Stimulated activated CD4-positive, alpha-beta T cell treated with anti-CD3 and anti-CD28 coated beads, Interleukin-4, amount 100 ng/mL, for 4 hours (primary cell): ENCODE measurements around the gene HOXB3.
A peak's percentile ranks its signal among the peaks of the same experiment; 100 is the strongest.

Experiments
- DNase-seq, 2 experiments: peaks; one replicate each; pipeline ENCODE4 v3.0.0-alpha.2; 2020

The HOXB3 gene

DNA sequence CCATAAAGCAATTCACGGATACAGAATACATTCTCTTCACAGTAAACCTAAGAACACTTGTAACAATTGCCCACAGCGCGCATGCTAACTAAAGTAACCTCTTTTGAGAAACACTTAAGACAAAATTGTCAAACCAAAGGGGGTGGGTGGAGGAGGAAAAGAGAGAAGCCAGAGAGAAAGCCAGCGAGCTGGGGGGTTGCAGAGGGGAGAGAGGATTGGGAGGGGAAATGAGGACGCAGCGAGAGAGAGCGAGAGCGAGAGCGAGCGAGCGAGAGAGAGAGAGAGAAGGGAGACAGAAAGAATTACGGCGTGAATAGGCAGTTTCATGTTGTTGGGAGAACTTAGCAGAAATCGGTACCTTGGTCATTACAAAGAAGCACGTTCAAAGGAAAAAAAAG lies 22.4 kb upstream of the HOXB3 start:
- no peak for DNase-seq

DNA sequence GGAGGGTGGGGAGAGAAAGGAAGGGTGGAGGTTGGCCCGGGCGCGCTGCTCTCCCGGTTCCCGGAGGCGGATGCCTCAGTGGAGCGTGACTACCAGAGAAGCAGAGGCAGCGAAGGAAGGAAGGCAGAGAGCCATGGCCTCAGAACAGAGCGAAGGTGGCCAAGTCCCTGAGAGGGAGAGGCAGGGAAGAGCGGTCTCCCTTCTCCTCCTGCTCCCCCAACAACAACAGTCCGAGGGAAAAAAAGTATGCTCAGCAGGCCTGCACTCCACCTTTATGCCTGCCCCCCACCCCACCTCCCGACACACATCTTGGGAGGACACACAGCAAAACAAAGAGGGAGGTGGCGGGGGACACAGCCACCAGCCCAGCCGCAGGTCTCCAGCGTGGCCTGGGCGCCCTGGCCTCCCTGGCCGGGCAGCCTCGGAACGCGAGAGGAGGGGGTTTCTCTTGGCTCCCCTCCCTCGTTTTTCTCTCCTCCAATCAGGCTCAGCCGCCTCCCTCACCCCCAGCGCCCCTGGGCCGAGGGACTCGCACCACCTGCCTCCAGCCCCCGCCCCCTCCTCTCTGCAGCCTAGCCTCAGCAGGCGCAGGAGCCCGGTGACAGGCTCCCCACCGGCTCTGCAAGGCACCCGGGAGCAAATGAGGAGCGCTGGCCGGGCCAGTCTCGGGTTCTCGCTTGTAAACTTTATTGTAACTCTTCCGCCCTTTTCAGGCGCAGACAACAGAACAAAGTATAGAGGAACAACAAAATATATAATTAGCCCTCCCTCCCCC lies 21.8 kb upstream of the HOXB3 start:
- DNase-seq, result no peak

DNA sequence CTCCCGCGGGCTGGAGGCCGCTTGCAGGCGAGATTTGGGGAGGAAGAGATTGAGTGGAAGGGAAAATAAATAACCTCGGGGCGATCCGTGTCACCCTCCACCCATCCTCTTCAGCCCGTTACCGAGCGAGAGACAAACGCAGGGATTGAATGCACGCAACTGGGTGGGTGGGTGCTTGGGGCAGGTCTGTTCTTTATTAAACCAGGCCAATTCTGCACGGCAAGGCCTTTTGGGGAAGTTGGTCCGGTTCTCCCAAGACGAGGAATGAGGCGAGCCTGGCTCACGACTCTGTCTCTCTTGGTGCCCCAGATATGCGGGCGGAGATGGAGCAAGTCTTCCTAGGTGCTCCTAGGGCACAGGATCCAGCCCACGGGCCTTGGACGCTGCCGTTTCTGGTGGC lies 21.2 kb upstream of the HOXB3 start:
- DNase-seq, result no peak

DNA sequence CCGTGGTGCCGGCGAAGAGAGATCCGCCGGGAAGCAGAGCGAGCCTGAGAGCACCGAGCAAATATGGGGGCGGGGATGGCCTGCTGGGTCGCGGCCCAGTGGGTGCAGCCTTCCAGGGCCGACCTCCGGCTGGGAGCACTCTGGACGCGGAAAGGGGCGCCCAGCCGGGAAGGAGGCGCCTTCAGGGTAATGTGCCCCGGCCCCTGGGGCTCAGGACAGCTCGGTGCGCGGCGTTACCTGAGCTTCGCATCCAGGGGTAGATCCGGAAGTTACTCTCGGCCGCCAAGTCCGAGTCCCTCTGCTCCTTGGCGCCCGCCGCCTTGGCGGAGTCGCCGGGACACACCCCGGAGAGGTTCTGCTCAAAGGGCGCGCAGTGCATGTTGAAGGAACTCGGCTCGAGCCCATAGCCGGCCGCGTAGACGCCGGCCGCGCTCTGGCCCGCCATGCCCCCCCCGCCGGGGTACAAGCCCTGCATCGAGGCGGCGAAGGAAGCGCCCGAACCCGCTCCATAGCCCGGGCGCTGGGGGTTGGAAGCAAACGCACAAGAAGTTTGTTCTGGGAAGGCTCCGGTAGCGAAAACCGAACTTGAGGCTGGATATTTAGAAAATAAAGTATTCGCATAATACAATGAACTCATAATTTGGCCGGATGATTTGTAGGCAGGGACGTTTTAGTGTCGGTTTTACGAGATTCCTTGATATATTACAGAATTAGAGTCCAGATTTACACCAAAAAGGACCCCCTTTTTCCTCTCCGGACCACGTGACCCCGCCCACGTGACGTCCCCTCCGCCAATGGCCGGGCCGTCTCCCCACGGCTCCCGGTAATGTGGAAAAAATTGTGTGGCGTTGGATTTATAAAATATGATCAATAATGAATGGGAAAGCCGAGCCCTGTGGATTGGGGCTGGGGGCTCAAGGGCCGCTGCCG lies 20.5 kb upstream of the HOXB3 start, which contains the start of gene HOXB7:
TSS of gene HOXB7 (minus strand) at position 736 of the 930 bp plus-strand sequence. CDS start at position 637, 99 bp downstream.
- peak; percentile 38 to 62 for DNase-seq

DNA sequence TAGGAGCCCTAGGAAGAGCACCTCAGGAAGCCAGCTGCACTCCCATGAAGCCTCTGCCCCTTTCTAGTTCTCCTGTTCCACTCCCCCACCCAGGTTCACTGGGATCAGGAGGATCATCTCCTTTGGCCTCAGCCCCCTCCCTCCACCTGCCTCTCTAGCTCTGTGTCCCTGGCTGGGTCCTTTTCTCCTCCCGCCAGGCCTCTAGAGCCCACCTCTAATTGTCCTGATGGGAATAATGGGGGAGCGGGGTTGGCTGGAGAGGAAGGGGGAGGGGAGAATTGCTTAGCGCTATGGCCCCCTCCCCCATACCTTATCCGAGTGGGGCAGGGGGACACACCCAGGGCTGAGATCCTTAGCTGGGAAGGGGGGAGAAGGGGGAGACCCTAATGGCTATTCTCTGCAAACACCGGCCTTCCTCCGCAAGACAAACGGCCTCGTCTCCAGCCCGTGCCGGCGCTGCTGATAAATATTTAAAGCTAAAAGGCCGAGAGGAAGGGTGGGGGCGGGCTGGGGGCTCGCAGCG lies 19.8 kb upstream of the HOXB3 start:
- no peak for DNase-seq

DNA sequence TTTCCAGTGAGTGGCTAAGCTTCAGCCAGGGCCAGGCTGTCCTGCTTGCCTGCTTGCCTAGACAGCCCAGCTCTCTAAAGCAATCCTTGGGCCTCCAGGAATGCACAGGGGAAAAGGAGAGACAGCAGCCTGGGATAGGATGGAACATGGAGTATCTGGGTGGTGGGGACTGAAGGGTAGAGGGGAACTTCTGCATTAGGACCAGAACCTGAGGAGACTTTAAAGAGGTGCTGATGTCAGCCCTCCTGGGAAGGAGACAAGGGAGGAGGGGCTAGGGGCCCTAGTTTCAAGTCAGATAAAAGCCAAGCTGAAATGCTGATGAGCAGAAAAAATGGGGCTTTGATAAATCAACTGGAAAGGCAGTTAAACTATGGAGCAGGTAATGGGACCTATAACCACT lies 19.0 kb upstream of the HOXB3 start:
- no peak for DNase-seq

DNA sequence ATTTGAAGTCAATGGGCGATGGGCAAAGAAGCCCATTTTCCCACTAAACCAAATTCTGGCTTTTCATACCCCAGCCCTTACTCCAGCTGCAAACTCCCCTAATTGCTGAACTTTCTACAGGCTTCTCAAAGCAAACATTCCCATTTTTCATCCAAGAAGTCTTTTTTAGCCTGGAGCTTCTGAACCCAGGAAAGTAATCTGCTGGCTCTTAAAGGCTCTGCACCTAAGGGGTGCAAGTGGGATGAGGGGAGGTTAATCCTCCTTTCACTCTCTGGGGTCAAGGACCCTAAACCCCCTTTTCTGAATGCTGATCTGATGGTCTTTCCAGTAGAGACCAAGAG lies 18.4 kb upstream of the HOXB3 start:
- no peak for DNase-seq

DNA sequence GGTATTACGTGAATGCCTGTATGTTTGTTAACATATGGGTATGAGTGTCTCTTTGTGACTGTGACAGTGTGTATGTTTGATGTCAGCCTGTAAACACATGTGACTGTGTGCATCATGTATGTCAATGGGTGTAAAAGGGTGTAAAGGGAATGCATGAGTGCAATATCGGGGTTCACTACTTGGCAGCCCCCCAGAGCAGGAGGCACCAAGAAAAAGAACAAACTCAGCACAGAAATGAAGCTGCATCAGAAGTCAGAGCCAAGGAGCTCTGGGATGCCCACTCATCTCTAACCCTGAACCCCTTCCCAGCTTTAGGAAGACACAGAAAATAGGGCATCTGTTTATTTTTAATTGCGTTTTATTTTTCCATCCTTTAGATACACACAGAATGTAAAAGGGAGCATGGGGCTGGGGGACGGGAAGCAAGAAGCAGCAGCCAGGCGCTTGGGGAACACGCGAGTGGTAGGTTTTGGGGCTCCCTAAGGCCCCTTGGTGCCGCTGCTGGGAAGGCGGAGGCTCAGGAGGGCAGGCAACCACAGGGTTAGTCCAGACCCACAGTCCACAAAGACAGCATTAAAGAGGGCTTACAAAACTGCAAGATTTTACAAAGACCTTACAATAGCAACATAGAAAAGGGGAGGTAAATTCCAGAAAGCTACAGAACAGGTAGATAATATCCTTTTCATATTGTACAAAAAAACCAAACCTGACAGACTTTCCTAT lies 17.0 kb upstream of the HOXB3 start:
- DNase-seq, result no peak

DNA sequence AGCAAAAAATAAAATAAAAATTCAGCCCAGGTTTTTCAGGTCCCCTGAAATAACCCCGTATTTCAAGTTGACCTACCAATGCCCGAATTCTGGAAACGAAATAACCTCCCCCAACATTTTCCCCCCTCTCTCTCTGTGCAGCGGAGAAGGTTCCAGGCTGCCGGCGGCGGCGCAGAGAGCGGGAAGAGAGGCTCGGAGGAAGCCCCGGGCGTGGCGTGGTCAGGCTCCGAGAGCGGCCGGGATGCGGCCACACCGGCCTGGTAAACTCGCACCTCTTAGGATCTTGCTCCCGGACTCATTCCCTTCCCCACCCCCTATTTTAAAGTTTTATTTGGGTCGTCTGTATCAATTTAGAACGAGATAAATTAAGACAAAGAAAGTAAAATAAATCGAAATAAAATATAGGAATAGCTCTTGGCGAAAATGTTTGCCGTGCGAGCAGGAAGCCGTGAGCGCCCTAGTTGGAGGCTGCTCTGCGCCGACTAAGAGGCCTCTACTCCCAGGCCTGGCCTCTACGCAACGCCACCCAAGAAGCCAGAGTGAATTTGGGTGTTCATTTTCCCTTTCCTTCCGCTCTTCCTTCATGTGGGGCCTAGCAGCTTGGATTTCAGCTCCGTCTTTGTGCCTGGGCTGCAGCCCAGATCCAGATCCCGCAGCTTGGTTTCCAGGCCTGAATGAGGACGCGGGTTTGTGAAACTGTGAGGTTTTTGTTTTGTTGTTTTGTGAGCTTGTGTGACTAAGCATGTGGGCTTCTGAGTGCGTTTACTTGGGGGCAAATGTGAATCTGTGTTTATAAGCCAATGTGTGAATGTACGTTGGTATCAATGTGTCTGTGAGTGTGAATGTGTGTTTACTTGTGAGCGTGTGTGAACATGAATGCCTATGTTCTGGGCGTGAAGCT lies 16.2 kb upstream of the HOXB3 start:
- DNase-seq, result no peak

DNA sequence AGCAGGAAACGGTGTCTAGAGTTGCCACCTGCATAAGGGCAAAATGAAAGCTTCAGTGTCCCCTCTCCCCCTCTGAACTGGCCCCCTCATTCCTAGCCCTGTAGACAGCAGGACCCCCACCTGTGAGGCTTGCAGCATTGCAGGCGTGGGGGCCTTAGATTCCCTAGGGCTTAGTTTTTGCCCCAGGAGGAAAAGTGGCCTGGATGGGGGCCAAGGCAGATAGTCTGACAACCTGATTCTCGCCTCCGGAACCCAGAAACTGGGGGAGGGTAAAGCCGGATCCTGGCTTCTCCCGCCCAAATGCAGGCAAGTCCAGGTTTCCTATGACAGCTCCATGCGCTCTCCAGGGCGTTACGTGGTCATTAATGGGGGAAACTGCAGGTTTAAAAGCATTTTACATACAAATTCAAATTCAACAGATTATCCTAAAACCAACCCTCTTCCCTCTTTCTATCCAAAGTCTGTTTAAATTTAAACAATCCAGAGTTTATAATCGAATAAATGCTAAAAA lies 15.4 kb upstream of the HOXB3 start:
- no peak for DNase-seq

DNA sequence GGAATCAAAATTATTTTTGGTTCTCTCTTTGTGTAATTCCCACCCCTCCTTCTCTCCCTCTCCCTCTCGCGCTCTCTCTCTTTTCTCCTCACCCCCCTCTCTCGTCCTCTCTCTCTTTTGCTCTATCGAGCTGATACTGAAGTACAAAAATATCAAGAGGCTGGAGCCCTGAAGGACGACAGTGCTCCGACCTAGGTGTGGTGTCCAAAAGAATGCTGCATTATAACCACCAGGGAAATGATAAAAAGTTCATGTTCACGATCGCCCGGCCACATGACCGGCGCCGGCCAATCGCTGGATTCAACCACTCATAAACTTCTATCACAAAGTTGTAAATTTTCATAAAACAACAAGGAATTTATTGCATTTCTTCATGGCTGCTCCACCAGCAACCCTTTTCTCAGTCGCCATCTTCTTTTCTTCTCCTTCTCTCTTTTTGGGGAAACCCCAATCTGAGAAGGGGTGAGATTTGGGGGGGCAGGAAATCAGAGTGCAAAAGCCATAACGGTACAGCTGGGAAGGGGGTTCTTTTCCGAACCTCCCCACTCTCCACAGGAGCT lies 14.8 kb upstream of the HOXB3 start, which contains the start of gene HOXB6:
TSS of gene HOXB6 (minus strand) at position 217 of the 560 bp plus-strand sequence. CDS start 6,836 bp downstream, outside the sequence.
- no peak for DNase-seq

DNA sequence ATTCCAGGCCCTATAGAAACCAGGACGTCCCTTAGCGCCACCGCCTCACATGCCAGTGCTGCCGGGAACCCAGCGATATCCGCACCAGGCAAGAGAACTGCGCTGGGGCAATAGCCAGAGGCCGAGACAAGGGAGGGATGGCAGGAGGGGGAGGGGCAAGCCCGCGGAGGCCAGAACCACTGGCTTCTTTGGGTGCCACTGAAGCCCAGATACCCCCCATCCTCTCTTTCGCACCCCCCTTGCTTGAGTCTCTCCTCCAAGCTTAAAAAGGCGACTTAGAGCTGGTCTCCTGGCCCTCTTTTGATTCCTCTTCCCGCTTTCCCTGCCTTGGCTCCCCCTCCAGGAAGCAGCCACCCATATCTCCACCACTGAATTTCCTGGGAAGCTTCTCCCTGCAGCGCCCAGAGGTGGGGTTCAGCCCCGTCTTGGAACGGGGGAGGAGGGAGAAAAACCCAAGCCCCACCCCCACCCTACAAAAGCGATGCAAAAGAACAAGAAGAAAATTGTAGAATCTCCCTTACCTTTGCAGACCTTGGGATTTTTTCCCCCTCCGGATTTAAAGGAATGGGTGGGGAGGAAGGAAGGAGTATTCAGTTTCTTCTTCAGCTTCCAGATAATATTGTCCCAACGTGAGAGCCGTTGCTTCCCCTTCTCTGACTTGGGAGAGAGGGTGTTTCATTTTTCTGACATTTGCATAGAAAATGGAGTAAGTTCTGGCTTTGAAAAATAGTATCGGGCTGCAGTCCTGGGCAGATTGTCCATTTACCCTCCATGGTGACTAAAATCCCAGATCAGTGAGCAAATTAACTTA lies 14.1 kb upstream of the HOXB3 start:
- DNase-seq, result no peak

DNA sequence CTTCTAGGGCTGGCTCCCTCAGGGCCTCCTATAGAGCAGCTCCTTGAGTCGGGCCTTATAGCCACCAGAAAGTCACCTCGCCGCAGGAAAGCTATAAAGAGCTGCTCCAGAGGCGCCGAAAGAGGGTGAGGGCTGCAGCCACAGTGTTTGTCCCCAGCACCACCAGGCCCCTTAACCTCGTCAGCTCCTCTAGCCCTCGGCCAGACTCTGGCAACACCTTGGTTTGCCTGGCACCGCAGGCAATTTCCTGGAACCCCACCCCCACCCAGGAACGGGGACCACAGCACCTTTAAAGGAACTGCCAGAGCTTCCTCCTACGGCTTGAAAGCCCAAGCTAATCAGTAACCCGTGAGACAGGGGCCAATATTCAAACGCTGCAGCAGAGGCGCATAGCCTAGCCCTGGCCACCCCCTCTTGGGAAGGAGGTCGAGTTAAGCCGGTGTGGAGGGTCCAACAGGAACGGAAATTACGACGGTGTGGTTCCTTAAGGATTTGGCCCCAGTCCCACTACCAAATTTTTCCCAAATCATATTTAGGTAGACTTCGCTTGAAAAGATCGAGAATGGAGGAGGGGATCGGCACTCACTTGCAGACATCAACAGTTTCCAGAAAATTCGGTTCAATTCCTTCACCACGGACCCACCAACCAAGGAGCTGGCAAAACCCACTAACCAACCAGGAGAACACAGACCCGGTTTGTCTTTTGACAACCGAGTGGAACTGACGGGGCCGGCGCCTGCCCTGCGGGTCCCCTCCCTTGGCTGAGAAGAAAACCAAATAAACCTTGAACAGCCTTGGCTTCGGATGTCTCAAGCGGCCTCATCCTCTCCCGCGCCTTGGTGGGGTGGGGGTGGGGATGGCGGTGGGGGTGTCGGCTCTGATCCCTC lies 11.7 kb upstream of the HOXB3 start:
- DNase-seq, result no peak

DNA sequence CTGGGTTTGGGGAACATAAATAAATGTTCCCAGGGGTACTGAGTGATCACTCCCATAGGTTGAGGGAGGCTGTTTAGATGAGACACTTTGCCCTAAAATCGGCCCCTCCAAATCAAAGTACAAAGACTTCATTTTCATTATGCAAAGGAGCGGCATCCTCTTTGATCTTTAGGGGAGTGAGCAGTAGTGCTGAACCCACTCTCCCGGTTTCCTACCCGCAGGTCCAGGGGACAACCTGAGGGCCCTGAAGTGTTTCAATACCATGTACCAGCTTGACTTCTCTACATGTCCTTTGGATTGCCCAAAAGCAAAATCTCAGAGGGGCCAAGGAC lies 11.1 kb upstream of the HOXB3 start:
- DNase-seq, result no peak

DNA sequence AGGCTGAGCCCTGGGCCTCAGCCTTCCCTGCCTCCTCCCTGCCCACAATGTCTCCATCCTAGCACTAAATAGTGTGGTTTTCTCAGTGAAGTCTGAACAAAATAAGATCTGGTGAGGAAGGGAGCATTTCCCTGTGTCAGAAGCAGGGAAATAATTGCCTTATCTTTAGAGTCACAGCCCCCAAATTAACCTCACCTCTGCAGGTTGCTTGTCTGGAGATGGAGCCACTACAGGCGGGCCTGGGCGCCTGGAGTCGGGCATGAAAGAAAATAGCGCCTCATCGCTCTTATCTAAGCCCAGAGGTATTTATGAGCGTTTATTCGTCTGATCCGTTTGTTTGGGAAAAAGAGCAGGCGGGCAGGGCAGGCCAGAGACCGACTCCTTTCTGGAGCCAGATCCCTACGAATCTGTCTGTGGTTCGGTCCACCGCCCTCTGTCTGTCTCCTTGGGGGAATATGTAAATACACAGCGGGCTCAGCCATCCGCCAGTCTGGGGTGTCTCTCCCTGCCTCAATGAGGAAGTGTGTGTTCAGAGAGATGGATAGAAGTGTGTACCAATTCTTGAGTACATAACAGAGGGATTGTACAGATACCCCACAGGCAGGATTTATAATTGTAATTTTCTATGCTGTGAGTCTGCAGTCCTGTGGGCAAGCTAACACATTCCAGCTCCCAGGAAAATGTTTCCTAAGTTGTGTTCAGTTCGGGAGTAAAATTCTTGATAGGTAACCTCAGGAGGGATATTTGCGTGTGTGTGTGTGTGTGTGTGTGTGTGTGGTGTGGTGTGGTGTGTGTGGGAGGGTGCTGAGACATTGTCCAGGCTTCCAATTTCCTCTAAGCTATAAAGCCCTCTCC lies 10.4 kb upstream of the HOXB3 start:
- no peak for DNase-seq

DNA sequence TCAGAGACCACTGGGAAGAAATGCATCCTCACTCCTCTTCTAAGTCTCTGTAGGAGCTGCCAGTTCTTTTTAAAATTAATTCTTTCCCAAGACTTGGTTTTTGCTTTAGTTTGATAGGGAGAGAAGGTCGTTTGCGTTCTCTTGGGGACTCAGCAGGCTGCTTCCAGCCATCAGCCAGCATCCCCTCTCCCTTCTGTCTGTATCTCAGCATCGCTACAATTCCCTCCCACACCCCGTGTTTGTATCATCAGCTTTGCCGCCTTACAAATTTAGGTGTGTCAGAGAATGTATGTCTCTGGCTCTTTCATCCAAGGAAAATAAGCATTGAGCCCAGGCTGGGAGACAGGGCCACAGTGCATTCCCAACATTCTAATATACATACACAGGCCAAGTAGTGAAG lies 9.3 kb upstream of the HOXB3 start:
- DNase-seq, result no peak

DNA sequence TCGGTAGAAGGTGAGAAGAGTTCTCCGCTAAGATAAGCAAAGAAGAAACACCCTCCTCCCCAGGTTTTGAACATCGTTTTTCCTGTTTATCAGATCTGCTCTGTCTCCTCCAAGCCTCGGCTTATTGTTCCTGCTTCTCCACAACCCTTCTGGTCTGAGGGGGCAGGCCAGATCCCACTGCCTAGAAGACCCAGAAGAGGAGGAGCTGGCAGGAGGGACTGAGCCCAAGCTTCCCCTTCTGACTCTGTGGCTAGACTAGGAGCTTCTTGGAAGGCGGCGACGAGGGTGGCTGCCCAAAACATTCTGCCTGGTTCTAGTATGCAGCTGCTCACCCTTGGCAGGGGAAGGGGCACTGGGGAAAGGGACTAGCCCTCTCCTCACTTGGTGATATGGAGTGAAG lies 8.7 kb upstream of the HOXB3 start:
- DNase-seq, result no peak

DNA sequence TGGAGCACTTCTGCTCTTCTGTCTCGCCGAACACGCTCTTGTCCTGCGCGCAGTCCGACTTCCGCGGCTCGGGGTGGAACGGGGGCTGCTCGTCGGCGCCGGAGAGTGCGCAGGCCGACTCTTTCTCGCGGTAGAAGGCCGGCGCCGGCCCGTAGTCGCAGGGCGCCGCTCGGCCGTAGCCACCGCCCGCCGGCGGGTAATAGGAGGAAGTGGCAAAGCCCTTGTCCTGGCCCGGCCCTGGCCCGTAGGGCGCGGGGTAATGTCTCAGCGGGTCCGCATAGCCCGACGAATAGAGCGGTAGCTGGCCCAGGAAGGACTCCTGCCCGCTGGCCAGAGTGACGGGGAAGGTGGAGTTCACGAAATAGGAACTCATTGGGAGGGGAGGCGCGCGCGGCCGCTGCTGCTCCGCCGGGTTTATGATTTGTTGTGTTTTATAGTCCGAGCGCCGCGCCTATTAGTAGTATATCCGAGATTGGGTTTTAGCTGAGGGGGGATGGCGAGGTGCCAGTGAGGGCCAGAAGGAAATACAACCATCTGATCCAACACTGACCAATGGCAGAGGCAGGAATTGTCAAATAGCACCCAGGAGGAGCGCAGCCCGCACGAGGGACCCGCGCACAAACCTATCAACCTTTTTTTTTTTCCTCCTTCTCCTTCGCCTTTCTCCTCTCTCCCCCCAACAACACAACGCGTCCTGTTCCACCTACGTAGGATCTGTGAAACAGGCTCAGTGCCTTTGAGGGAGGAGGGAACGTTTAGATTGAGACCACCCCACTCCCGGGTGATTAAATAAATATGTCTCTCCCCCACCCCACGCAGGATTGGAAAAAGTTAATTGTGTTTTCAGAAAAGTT lies 8.0 kb upstream of the HOXB3 start:
- no peak for DNase-seq
